ENCODE measurements around the gene COX18. TPM values are rescaled to one million over a fixed set of nuclear protein-coding genes. Genes with fewer than 3 reads are reported as not detected.

The COX18 gene
- total RNA-seq, 1 experiment from 2014 or later = 9.9 TPM

- in situ Hi-C loops (cut with HindIII; ENCODE audit: low pct_unique_long_range_greater_than_20kb, low sequenced_read_pairs) = no loop called here
- no peak for ATAC-seq
- peaks cover 3% of the 10 kb centered on the region; the same call in 1 of the 2 replicates for H3K4me1 ChIP-seq (ENCODE audit: control insufficient read depth, insufficient read depth, low read length)
- POLR2A ChIA-PET = no interaction called here
- no peaks in the 10 kb centered on the region for H3K27me3 ChIP-seq (ENCODE audit: control insufficient read depth, insufficient read depth, low read length)
- no peak for TF ChIP-seq POLR2AphosphoS5 (IDR thresholded peaks at IDR 0.05; ENCODE audit: low read depth, low read length)
- TF ChIP-seq SIN3A (IDR thresholded peaks at IDR 0.05; ENCODE audit: borderline replicate concordance, insufficient read depth, low read depth, low read length) = no peak
- no peak for TF ChIP-seq TCF7L2 (IDR thresholded peaks at IDR 0.05; ENCODE audit: low read depth, low read length)
- no peak for TF ChIP-seq CTCF (IDR thresholded peaks at IDR 0.05)
- no peak for TF ChIP-seq REST (IDR thresholded peaks at IDR 0.05; ENCODE audit: insufficient read depth in 1 of 2, low read depth in 2 of 2, low read length in 1 of 2)
- BruUV-seq (replicated peaks) = no TSS peak
- intact Hi-C loops (cut with micrococcal nuclease; ENCODE audit: unreplicated experiment) = no loop called here
- no peak overlapping the region for H3K27ac ChIP-seq (ENCODE audit: low read length)
- no peak for DNase-seq (ENCODE audit: low read depth, low spot score)
- H3K36me3 ChIP-seq (ENCODE audit: control insufficient read depth, insufficient read depth, low read length) = no peaks in the 10 kb centered on the region; the same call in 1 of the 2 replicates
- CTCF ChIA-PET = no interaction called here
- H3K4me3 ChIP-seq (ENCODE audit: low read depth in 2 of 2, low read length in 2 of 2) = no peak overlapping the region
- no peaks in the 10 kb centered on the region for H3K9me3 ChIP-seq (ENCODE audit: control insufficient read depth, insufficient read depth, low read depth, low read length)
These were observed 3.1 kb downstream of the COX18 start for GRCh38 chr4:73066445-73066844.

- in situ Hi-C loops (cut with HindIII; ENCODE audit: low pct_unique_long_range_greater_than_20kb, low sequenced_read_pairs) = no loop called here
- intact Hi-C loops (cut with micrococcal nuclease; ENCODE audit: unreplicated experiment) = no loop called here
- POLR2A ChIA-PET = no interaction called here
- no peak for TF ChIP-seq CTCF (IDR thresholded peaks at IDR 0.05)
- no peak for TF ChIP-seq POLR2AphosphoS5 (IDR thresholded peaks at IDR 0.05; ENCODE audit: low read depth, low read length)
- no peak for TF ChIP-seq SIN3A (IDR thresholded peaks at IDR 0.05; ENCODE audit: borderline replicate concordance, insufficient read depth, low read depth, low read length)
- TF ChIP-seq TCF7L2 (IDR thresholded peaks at IDR 0.05; ENCODE audit: low read depth, low read length) = no peak
- TF ChIP-seq REST (IDR thresholded peaks at IDR 0.05; ENCODE audit: insufficient read depth in 1 of 2, low read depth in 2 of 2, low read length in 1 of 2) = no peak
- H3K9me3 ChIP-seq (ENCODE audit: control insufficient read depth, insufficient read depth, low read depth, low read length) = no peaks in the 10 kb centered on the region
- ATAC-seq (no peak), DNase-seq (ENCODE audit: low read depth, low spot score) (no peak)
- BruUV-seq (replicated peaks) = no TSS peak
- peaks cover 2% of the 10 kb centered on the region for H3K36me3 ChIP-seq (ENCODE audit: control insufficient read depth, insufficient read depth, low read length)
- H3K27me3 ChIP-seq (ENCODE audit: control insufficient read depth, insufficient read depth, low read length) = no peaks in the 10 kb centered on the region
- H3K27ac ChIP-seq (ENCODE audit: low read length) = no peak overlapping the region
- CTCF ChIA-PET = no interaction called here
- peaks cover 3% of the 10 kb centered on the region; the same call in 1 of the 2 replicates for H3K4me1 ChIP-seq (ENCODE audit: control insufficient read depth, insufficient read depth, low read length)
- no peak overlapping the region for H3K4me3 ChIP-seq (ENCODE audit: low read depth in 2 of 2, low read length in 2 of 2)
These were observed 5.0 kb downstream of the COX18 start for GRCh38 chr4:73064536-73064935.
